Peyer's patch (tissue), 4 donors: ENCODE data around the gene NAA15.

Experiments used
- CTCF ChIP-seq, 6 experiments: fragments of 450-650 bp in 4 of 6; fragments of 200-600 bp in 2 of 6; sonication (generic) in 1 of 6; IDR thresholded peaks; one replicate each; pipeline ENCODE4 v1.5.1; 2017 to 2019; ENCODE audit warnings: antibody characterized with exemption in 6 of 6, mild to moderate bottlenecking in 3 of 6, moderate library complexity in 1 of 6
- POLR2A ChIP-seq, 2 donors: fragments of 450-650 bp; IDR thresholded peaks; one replicate each; pipeline ENCODE4 v1.5.1; 2017; ENCODE audit warnings: antibody characterized with exemption in 2 of 2, mild to moderate bottlenecking in 2 of 2, moderate library complexity in 2 of 2

- no peak for TF ChIP-seq CTCF (IDR thresholded peaks at IDR 0.05)
- no peak for TF ChIP-seq POLR2A (IDR thresholded peaks at IDR 0.05)
Observed at GRCh38 chr4:139253713-139254112, 47.6 kb upstream of the NAA15 start.
